Measurements from ENCODE around the gene EHHADH.
"Not testable (repeated sequence)": the region's sequence is repeated elsewhere in the genome, so short reads cannot be mapped to it uniquely, and the experiment has no call there.

Gene EHHADH

DNA sequence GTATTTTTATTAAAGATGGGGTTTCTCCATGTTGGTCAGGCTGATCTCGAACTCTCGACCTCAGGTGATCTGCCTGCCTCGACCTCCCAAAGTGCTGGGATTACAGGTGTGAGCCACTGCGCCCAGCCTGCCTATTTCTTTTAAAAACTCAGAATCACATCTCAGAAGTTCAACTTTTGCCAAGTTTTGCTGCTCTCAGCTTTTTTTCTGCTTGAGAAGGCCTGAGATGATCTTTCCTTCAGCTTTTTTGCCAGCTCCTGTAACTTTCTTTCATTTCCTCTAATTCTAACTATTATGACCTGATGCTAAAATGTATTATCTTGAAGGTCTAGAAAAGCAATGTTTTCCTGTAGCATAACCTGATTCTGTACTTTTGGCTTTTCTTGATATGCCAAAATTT lies 9.6 kb upstream of the EHHADH start:
- Histone ChIP-seq H3K4me1 (ENCODE audit: control insufficient read depth in 1 of 2, insufficient read depth in 2 of 2, low read length in 2 of 2) (no peaks in the 10 kb centered on the region), H3K4me3 (ENCODE audit: low read depth, low read length) (no peak overlapping the region), H3K4me2 (ENCODE audit: low read length) (no peak overlapping the region), H3K14ac (ENCODE audit: low read length) (no peak overlapping the region), H3K27ac (ENCODE audit: low read depth, low read length) (no peak overlapping the region), H3K79me2 (ENCODE audit: control insufficient read depth, insufficient read depth, low read length, poor library complexity) (no peaks in the 10 kb centered on the region), H4K8ac (ENCODE audit: low read depth, low read length) (no peak overlapping the region), H4K12ac (ENCODE audit: low read depth, low read length) (no peak overlapping the region), H3K23ac (ENCODE audit: low read length) (no peak overlapping the region), H3K4ac (ENCODE audit: low read depth, low read length) (no peak overlapping the region), H4K91ac (ENCODE audit: low read depth, low read length) (no peak overlapping the region), H2BK120ac (ENCODE audit: insufficient read depth, low read length, poor library complexity) (no peak overlapping the region), H3K27me3 (ENCODE audit: insufficient read depth, low read length) (no peaks in the 10 kb centered on the region), H3K18ac (ENCODE audit: low read length) (no peak overlapping the region), H2BK5ac (ENCODE audit: low read depth, low read length, poor library complexity) (no peak overlapping the region), H3K36me3 (ENCODE audit: control insufficient read depth in 1 of 2, insufficient read depth in 2 of 2, low read length in 2 of 2) (no peaks in the 10 kb centered on the region), H3K9me3 (ENCODE audit: insufficient read depth, low read depth, low read length) (no peaks in the 10 kb centered on the region), H2AK5ac (ENCODE audit: low read length) (no peak overlapping the region), H3K79me1 (ENCODE audit: low read length) (no peaks in the 10 kb centered on the region), H2BK12ac (ENCODE audit: low read length) (no peak overlapping the region), H2AFZ (ENCODE audit: insufficient read depth, low read length, poor library complexity) (no peak overlapping the region), H3K9ac (ENCODE audit: low read length) (no peak overlapping the region)
- no CpG with 5 or more reads among the region's 4 CpGs for WGBS (ENCODE audit: extremely low coverage, insufficient coverage, insufficient read length)
- DNase-seq: no peak

DNA sequence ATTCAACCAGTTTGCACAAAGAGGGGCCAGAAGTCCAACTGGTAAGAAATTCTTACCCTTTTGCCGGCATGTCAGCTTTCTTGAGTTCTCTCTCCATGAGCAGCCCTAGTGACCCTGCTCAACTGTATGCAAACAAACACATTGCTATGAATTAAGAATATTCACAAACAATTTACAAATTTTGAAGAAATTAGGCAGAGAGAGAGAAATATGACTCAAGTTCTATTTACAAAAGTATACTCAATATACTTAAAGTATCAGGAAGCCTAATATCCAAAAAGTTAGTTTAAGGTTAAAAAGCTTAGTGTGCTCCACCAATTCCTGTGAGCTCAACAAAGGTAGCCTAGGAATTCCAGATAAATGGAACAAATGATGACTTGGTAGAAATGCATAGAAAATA lies 3.5 kb upstream of the EHHADH start:
- no peak overlapping the region for H4K8ac ChIP-seq (ENCODE audit: low read depth, low read length)
- no peak for DNase-seq
- H2BK120ac ChIP-seq (ENCODE audit: insufficient read depth, low read length, poor library complexity): no peak overlapping the region
- no peak overlapping the region for H3K27ac ChIP-seq (ENCODE audit: low read depth, low read length)
- no peak overlapping the region for H3K18ac ChIP-seq (ENCODE audit: low read length)
- H2BK12ac ChIP-seq (ENCODE audit: low read length): no peak overlapping the region
- H4K91ac ChIP-seq (ENCODE audit: low read depth, low read length): no peak overlapping the region
- no peak overlapping the region for H3K4me3 ChIP-seq (ENCODE audit: low read depth, low read length)
- no peak overlapping the region for H2AK5ac ChIP-seq (ENCODE audit: low read length)
- WGBS (ENCODE audit: extremely low coverage, insufficient coverage, insufficient read length): no CpG with 5 or more reads among the region's 1 CpG
- H3K4me1 ChIP-seq (ENCODE audit: control insufficient read depth in 1 of 2, insufficient read depth in 2 of 2, low read length in 2 of 2): no peaks in the 10 kb centered on the region
- peaks cover 4% of the 10 kb centered on the region for H3K9me3 ChIP-seq (ENCODE audit: insufficient read depth, low read depth, low read length)
- H3K4me2 ChIP-seq (ENCODE audit: low read length): no peak overlapping the region
- H3K4ac ChIP-seq (ENCODE audit: low read depth, low read length): no peak overlapping the region
- H3K79me1 ChIP-seq (ENCODE audit: low read length): no peaks in the 10 kb centered on the region
- no peak overlapping the region for H3K14ac ChIP-seq (ENCODE audit: low read length)
- no peaks in the 10 kb centered on the region for H3K36me3 ChIP-seq (ENCODE audit: control insufficient read depth in 1 of 2, insufficient read depth in 2 of 2, low read length in 2 of 2)
- no peak overlapping the region for H3K9ac ChIP-seq (ENCODE audit: low read length)
- no peak overlapping the region for H2AFZ ChIP-seq (ENCODE audit: insufficient read depth, low read length, poor library complexity)
- no peak overlapping the region for H4K12ac ChIP-seq (ENCODE audit: low read depth, low read length)
- no peak overlapping the region for H3K23ac ChIP-seq (ENCODE audit: low read length)
- no peak overlapping the region for H2BK5ac ChIP-seq (ENCODE audit: low read depth, low read length, poor library complexity)
- H3K27me3 ChIP-seq (ENCODE audit: insufficient read depth, low read length): no peaks in the 10 kb centered on the region
- H3K79me2 ChIP-seq (ENCODE audit: control insufficient read depth, insufficient read depth, low read length, poor library complexity): no peaks in the 10 kb centered on the region

GRCh38 chr3:185254799-185255198 lies 950 bp upstream of the EHHADH start:
- H2AFZ ChIP-seq (ENCODE audit: insufficient read depth, low read length, poor library complexity): no peak overlapping the region
- WGBS (ENCODE audit: extremely low coverage, insufficient coverage, insufficient read length): no CpG with 5 or more reads among the region's 4 CpGs
- no peak overlapping the region for H3K4me2 ChIP-seq (ENCODE audit: low read length)
- H3K27ac ChIP-seq (ENCODE audit: low read depth, low read length): no peak overlapping the region
- no peak overlapping the region for H3K14ac ChIP-seq (ENCODE audit: low read length)
- peaks cover 4% of the 10 kb centered on the region for H3K9me3 ChIP-seq (ENCODE audit: insufficient read depth, low read depth, low read length)
- H3K9ac ChIP-seq (ENCODE audit: low read length): no peak overlapping the region
- H3K27me3 ChIP-seq (ENCODE audit: insufficient read depth, low read length): no peaks in the 10 kb centered on the region
- DNase-seq: no peak
- no peak overlapping the region for H3K23ac ChIP-seq (ENCODE audit: low read length)
- H3K79me1 ChIP-seq (ENCODE audit: low read length): no peaks in the 10 kb centered on the region
- no peaks in the 10 kb centered on the region for H3K79me2 ChIP-seq (ENCODE audit: control insufficient read depth, insufficient read depth, low read length, poor library complexity)
- no peak overlapping the region for H2AK5ac ChIP-seq (ENCODE audit: low read length)
- H2BK5ac ChIP-seq (ENCODE audit: low read depth, low read length, poor library complexity): no peak overlapping the region
- no peak overlapping the region for H3K4ac ChIP-seq (ENCODE audit: low read depth, low read length)
- no peak overlapping the region for H3K18ac ChIP-seq (ENCODE audit: low read length)
- H4K8ac ChIP-seq (ENCODE audit: low read depth, low read length): no peak overlapping the region
- no peak overlapping the region for H4K91ac ChIP-seq (ENCODE audit: low read depth, low read length)
- H3K4me3 ChIP-seq (ENCODE audit: low read depth, low read length): no peak overlapping the region
- H3K36me3 ChIP-seq (ENCODE audit: control insufficient read depth in 1 of 2, insufficient read depth in 2 of 2, low read length in 2 of 2): no peaks in the 10 kb centered on the region
- H2BK120ac ChIP-seq (ENCODE audit: insufficient read depth, low read length, poor library complexity): no peak overlapping the region
- peaks cover 0 to 2% of the 10 kb centered on the region in 2 experiments for H3K4me1 ChIP-seq (ENCODE audit: control insufficient read depth in 1 of 2, insufficient read depth in 2 of 2, low read length in 2 of 2)
- H2BK12ac ChIP-seq (ENCODE audit: low read length): no peak overlapping the region
- H4K12ac ChIP-seq (ENCODE audit: low read depth, low read length): no peak overlapping the region

- H3K79me2 ChIP-seq (ENCODE audit: control insufficient read depth, insufficient read depth, low read length, poor library complexity); H3K18ac ChIP-seq (ENCODE audit: low read length); H3K4me3 ChIP-seq (ENCODE audit: low read depth, low read length); H3K9me3 ChIP-seq (ENCODE audit: insufficient read depth, low read depth, low read length); H2BK12ac ChIP-seq (ENCODE audit: low read length); H3K9ac ChIP-seq (ENCODE audit: low read length); H3K27ac ChIP-seq (ENCODE audit: low read depth, low read length); H2BK5ac ChIP-seq (ENCODE audit: low read depth, low read length, poor library complexity); H3K23ac ChIP-seq (ENCODE audit: low read length); H3K36me3 ChIP-seq (ENCODE audit: control insufficient read depth in 1 of 2, insufficient read depth in 2 of 2, low read length in 2 of 2); H3K27me3 ChIP-seq (ENCODE audit: insufficient read depth, low read length); H3K14ac ChIP-seq (ENCODE audit: low read length); H2AFZ ChIP-seq (ENCODE audit: insufficient read depth, low read length, poor library complexity); DNase-seq; H3K4ac ChIP-seq (ENCODE audit: low read depth, low read length); H3K4me2 ChIP-seq (ENCODE audit: low read length); H3K4me1 ChIP-seq (ENCODE audit: control insufficient read depth in 1 of 2, insufficient read depth in 2 of 2, low read length in 2 of 2); H4K91ac ChIP-seq (ENCODE audit: low read depth, low read length); H4K12ac ChIP-seq (ENCODE audit: low read depth, low read length); H4K8ac ChIP-seq (ENCODE audit: low read depth, low read length); H2AK5ac ChIP-seq (ENCODE audit: low read length); H3K79me1 ChIP-seq (ENCODE audit: low read length); H2BK120ac ChIP-seq (ENCODE audit: insufficient read depth, low read length, poor library complexity): not testable (repeated sequence)
- WGBS (ENCODE audit: extremely low coverage, insufficient coverage, insufficient read length): no CpG with 5 or more reads among the region's 4 CpGs
Measured at GRCh38 chr3:185253133-185253532, 716 bp downstream of the EHHADH start.
